22Rv1 (cell line): Measurements from ENCODE around the gene PHLDB3.

Source experiments
- H3K27ac ChIP-seq: fragments of 450-650 bp; 2 replicates; pipeline ENCODE4 v1.5.1; 2017
- CTCF ChIP-seq: fragments of 450-650 bp; IDR thresholded peaks from 2 replicates; pipeline ENCODE4 v1.5.1; 2017; ENCODE audit warnings: mild to moderate bottlenecking
- ZFX ChIP-seq: fragments of 450-650 bp; IDR thresholded peaks from 2 replicates; pipeline ENCODE4 v1.6.1; 2017; ENCODE audit warnings: antibody characterized with exemption, borderline replicate concordance

Gene PHLDB3

GRCh38 chr19:43546581-43546980 is 42.0 kb upstream of the PHLDB3 start:
- no peak for TF ChIP-seq ZFX
- TF ChIP-seq CTCF = no peak
- no peak overlapping the region for H3K27ac ChIP-seq

- TF ChIP-seq ZFX (no peak), CTCF (no peak)
- no peak overlapping the region for H3K27ac ChIP-seq
Observed at GRCh38 chr19:43545981-43546380, 41.4 kb upstream of the PHLDB3 start.

DNA sequence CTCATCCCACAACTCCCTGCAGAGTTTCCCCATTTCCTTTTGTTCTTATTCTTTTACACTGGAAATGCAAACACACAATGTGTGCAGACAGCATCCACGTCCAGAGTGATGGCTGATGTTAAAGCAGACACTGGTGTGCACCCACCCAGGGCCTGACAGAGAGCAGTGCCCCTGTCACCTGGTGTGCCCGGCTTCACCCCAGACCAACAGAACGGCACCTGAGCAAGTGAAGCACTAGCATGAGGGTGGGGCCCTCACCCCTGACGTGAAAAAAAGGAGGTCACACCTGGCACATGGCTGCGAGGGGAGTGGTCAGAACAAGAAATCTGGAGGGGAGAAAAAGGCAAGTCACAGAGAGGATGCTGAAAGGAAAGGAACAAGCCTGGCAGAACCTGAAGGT is 40.7 kb upstream of the PHLDB3 start:
- TF ChIP-seq ZFX = no peak
- no peak for TF ChIP-seq CTCF
- H3K27ac ChIP-seq = no peak overlapping the region

- no peak overlapping the region for H3K27ac ChIP-seq
- TF ChIP-seq CTCF = no peak
- TF ChIP-seq ZFX = no peak
Observed at GRCh38 chr19:43544077-43544476, 39.5 kb upstream of the PHLDB3 start.

DNA sequence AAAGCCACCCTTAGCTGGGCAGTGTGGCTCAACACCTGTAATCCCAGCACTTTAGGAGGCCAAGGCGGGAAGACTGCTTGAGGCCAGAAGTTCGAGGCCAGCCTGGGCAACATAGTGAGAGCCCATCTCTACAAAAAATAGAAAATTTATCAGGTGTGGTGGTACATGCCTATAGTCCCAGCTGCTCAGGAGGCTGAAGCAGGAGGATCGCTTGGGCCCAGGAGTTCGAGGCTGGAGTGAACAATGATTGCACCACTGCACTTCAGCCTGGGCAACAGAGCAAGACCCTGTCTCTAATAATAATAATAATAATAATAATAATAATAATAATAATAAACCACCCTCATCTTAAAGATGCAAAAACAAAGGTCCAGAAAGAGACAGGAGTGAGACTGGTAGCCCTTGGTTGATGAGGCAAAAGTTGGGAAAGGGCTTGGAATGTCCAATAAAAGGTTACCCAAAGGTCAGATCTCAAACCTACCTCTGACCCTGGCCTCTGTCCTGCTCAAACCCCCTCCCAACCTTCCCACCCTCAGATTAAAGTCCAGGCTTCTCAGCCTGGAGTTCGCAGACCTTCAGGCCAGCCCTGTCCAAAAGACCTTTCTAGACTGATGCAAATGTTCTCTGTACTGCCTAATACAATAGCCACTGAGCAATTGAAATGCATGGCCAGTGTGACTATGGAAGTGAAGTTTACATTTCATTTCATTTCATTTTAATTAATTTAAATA is 37.5 kb upstream of the PHLDB3 start:
- H3K27ac ChIP-seq = no peak overlapping the region
- TF ChIP-seq CTCF = no peak
- TF ChIP-seq ZFX = no peak

DNA sequence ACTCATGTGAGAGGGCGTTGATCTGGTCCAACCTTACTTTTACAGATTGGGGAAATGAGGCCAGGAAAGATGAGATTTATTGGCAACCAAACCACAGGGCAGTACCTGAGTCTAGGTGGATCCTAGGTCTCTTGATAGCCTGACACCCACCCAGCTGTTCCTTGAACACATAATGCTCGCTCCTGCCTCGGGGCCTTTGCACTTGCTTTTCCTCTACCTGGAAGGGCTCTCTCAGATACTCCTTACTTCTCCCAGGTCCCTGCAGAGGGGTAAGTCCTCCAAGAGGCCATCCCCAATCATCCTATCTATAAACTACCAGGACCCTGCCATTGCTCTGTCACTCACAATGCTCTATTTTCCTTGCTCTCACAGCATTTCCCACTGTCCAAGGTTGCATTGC is 35.8 kb upstream of the PHLDB3 start:
- TF ChIP-seq CTCF (no peak), ZFX (no peak)
- no peak overlapping the region for H3K27ac ChIP-seq

DNA sequence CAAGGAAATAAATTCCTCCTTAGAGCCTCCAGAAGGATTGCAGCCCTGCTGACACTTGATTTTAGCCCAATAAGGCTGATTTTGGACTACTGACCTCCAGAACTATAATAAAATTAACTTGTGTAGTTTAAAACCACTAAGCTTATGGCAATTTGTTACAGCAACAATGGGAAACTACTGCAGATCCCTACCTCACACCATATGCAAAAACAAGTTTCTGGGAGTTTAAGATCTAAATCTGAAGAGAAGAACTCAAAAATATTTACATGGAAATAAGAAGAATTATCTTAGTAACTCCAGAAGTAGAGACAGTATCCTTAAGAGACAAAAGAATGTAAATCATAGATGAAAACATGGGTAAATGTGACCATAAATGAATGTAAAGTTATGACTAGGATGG is 34.4 kb upstream of the PHLDB3 start:
- no peak overlapping the region for H3K27ac ChIP-seq
- no peak for TF ChIP-seq ZFX
- no peak for TF ChIP-seq CTCF
